HG02981 (cell line): ENCODE measurements around the gene RAB11A.
A peak's percentile ranks its signal among the peaks of the same experiment; 100 is the strongest.

ENCODE experiments used
- ATAC-seq: cut with Tn5 transposase; IDR thresholded peaks from one replicate; pipeline ENCODE4 v1.9.1; 2021; ENCODE audit warnings: mild to moderate bottlenecking, moderate library complexity; ENCODE audit not compliant: unreplicated experiment

Gene RAB11A

DNA sequence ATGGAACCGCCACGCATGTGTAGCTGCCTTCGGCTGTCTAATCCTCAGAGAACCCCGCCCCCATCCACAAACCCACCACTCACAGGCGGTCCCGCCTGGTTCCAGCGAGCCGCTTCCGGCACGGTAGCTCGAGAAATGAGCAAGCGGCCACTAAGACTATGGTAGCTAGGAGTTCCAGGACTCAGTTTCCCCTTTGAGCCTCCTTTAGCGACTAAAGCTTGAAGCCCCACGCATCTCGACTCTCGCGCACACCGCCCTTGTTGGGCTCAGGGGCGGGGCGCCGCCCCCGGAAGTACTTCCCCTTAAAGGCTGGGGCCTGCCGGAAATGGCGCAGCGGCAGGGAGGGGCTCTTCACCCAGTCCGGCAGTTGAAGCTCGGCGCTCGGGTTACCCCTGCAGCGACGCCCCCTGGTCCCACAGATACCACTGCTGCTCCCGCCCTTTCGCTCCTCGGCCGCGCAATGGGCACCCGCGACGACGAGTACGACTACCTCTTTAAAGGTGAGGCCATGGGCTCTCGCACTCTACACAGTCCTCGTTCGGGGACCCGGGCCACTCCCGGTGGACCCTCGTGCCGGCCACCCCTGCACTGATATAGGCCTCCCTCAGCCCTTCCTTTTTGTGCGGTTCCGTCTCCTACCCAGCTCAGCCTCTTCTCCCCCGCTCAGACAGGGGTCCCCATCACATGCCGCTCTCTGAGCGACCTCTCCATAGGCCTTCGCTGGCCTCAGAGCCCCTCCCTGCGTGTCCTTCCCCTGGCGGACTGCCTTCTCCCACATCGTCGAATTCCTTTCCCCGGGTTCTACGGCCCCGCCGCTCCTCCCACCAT lies at the start of gene RAB11A:
Gene RAB11A, plus strand, starts transcription at position 366 of the 828 bp plus-strand sequence. Its CDS starts 95 bp downstream, at position 461.
- ATAC-seq, result peak; percentile 92

DNA sequence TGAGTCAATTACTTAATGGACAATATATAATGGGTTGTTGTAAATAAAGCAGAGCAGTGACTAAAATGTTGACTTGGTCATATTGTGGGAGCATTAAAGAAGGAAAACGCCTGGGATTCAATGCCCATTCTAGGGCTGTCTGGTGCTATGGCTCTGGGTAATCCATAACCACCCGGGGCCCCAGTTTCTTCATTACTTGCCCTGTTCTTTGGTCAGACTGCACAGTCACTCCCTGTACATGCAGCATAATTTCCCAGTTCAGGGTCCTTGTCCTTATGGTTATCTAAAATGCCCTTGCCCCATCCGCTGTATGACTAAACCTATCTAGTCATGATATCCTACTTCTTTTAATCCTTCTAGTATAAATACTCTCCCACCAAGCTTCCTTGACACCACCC lies 49.7 kb upstream of the RAB11A start:
- no peak for ATAC-seq

DNA sequence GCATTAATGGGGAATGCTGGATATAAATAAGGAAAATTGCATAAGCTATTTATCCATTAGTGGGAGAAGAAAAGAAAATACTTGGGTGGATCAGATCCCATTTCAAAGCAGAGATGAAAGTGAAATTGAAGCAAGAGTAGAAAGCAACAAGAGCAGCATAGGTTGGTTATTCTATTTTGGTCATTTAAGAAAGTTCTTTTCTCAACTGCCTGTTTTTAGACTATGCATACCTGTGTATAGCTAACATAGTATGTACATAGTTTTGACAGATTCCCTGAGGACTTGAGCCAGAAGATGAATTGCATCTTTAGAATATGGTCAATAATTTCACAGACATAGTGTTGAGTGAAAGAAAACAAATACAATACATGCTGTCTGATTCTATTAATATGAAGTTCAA lies 48.2 kb upstream of the RAB11A start:
- no peak for ATAC-seq

DNA sequence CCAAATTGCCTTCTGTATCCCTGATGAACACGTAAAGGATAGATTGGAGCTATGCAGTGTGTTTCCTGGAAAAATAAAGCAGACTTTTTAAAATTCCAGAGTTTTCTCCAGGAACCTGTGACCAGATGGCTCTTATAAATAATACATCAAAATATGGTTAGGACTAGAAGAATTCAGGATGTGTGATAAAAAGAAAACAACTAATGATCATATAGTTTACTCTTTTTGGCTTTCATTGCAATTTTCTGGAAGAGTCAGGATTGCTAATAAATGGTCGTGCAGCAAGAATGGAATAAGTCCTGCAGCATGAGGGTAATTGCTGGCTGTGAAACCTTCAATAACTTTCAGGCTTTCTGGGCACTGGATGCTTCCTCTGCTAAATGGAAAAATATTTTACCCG lies 47.0 kb upstream of the RAB11A start:
- no peak for ATAC-seq

- ATAC-seq, result no peak
Observed at GRCh38 chr15:65824031-65824743, 45.1 kb upstream of the RAB11A start.

DNA sequence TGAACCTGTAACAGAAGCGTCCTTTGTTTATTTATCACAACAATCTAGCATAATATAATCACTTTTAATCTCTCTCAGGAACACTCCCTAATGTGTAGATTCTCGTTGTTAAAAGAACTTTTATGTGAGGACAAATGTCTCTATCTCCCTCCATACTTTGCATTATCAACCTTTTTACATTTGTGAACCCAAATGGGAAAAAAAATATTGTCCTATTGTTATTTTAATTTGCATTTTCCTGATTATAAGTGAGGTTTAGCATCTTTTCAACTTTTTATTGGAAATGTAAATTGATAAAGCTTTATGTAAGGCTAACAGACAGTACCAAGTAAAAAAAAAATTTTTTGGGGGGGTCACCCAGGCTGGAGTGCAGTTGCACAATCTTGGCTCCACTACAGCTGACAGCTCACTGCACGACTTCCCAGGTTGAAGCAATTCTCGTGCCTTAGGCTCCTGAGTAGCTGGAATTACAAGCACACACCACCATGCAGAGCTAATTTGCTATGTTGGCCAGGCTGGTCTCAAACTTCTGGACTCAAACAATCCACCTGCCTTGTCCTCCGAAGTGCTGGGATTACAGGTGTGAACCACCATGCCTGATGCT lies 44.2 kb upstream of the RAB11A start:
- ATAC-seq, result no peak

- ATAC-seq, result no peak
Observed at GRCh38 chr15:65827065-65827464, 42.2 kb upstream of the RAB11A start.

DNA sequence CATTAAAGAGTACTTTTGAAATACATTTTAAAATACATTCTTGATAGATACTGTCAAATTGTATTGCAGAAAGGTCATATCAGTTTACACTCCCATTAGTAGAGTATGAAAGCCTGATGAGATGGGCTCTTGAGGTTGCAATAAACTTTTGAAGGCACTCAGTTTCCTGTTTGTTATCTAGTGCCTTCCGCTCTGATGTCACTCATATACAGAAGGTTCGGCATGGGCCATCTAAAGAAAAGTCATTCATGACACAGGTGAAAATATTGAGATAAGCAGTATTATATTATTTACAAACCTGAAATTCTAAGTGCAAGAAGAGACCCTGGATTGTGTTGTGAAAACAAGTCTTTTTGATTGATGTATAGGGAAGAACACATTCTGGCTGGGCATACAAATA lies 40.7 kb upstream of the RAB11A start:
- ATAC-seq, result no peak

DNA sequence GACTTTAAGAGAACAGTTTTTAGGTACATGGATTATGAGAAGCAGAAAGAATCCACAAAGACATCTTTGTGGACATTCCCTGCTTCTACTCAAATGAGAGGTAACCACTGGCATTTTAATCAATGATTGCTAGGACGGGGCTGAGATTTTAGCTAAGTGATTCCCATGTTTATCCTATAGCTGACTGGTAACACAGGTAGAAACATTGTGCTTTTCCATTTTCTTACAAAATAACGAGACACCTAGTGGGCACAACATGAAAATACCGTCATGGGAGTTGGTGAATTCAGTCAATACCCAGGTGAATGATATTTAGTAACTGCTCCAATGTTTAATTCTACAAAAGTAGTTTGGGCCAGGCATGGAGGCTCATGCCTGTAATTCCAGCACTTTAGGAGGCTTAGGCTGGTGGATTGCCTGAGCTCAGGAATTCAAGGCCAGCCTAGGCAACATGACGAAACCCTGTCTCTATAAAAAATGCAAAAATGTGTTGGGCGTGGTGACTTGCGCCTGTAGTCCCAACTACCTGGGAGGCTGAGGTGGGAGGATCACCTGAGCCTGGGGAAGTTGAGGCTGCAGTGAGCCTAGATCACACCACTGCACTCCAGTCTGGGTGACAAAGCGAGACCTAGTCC lies 40.0 kb upstream of the RAB11A start:
- no peak for ATAC-seq

DNA sequence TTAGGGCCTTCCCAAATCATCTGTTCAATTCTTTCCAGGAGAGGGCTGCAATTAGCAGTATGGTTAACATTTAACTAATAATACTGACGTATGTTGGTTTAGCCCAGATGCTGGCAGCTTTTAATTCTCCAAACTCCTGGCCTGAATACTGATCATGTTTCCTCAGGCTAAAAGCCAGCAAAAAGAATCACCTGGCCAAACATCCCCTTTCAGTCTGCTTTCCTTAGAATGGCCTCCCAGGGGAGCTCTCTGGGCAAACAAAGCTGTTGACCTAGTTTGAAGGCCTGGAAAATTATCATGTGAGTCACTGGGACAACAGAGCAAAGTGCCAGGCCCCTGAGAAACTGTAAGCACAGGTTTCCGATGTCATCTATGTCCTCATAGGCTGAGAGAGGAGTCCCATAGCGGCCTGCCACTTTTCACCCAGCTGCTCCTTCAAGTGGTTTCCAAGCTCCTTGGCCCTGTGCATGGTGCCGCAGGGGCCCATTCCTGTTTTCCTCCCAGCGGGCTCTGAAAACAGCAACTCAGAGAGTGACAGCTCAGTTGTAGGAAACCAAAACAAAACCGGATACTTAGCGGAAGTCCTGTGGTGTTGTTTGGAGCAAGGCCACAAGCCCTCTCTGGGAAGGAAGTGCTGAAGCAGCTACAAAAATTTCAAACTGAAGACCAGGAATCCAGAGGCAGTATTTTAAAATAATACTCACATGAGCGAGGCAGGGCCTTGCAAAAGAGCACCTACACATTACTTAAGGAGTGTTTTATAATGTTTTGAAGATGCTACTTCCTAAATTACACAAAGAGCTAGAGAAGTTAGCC lies 36.5 kb upstream of the RAB11A start:
- no peak for ATAC-seq

DNA sequence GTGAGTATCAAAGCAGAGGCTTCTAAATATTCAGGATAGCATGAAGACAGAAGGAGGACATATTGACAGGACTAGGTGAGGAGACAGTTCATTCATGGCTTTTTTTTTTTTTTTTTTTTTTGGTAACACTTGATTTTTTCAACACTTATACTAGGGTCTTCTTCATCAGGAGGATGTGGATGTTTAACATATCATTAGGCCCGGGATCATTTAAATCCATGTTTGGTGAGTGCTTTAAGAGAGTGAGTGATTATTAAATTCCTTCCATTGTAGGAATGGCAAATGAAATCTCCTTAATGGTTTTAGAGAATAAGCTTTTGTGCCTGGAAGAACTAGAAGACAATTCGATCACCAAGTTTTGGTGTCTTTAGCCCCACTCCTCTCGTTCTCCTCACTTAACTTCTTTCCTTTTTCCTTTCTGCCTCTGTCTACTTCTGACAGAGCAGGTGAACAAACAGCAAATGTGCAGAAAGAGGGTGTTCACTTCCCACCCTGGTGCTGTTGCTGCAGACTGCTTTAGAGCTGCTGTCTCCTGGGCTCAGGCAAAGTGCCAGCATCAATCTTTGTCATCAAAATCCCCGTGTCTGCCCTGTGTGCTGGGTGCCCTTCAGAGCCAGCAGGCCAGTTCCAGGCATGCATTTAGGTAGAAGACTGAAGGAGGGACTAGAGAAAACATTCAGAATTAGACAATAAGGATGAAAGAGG lies 35.6 kb upstream of the RAB11A start:
- no peak for ATAC-seq

DNA sequence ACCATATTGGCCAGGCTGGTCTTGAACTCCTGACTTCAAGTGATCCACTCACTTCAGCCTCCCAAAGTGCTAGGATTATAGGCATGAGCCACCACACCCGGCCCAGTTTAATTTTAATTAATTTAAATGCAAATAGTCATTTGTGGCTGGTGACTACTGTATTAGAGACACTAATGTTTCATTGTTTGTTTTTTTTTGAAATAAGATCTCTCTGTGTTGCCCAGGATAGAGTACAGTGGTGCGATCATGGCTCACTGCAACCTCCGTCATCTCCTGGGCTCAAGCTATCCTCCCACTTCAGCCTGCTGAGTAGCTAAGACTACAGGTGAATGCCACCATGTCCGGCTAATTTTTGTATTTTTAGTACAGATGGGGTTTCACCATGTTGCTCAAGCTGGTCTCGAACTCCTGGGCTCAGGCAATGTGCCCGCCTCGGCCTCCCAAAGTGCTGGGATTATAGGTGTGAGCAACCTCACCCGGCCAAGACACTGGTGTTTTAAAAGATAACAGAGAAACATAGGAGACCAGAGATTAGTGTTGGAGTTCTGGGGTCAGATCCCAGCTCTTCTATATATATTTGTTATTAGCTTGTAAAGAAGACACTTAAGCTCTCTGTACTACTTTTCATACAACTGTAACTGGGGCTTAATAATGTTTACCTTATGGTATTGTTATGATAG lies 34.5 kb upstream of the RAB11A start:
- ATAC-seq, result no peak

DNA sequence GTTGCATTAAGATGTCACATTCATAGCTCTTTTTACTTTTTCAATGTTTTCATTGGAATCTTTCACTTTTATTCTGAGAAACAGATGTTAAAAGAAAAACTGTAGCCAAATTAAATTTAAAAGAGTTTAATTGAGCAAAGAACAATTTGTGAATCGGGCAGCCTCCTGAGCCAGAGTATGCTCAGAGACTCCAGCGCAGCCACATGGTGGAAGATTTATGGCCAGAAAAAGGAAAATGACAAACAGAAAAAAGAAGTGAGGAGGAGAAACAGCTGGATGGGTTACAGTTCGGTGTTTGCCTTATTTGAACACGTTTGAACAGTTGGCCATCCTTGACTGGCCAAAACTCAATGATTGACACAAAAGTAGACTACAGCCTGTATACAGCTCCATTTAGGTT lies 33.8 kb upstream of the RAB11A start:
- ATAC-seq, result no peak

GRCh38 chr15:65836665-65837064 lies 32.6 kb upstream of the RAB11A start:
- no peak for ATAC-seq

GRCh38 chr15:65837301-65838294 lies 31.7 kb upstream of the RAB11A start:
- no peak for ATAC-seq

- no peak for ATAC-seq
Observed at GRCh38 chr15:65839354-65839901, 29.9 kb upstream of the RAB11A start.

- no peak for ATAC-seq
Observed at GRCh38 chr15:65839985-65840384, 29.3 kb upstream of the RAB11A start.
